Measurements from ENCODE around the gene DDX3X. TPM values are rescaled to one million over a fixed set of nuclear protein-coding genes. Genes with fewer than 3 reads are reported as not detected.

DDX3X gene
- total and polyA plus RNA-seq, 2 of the 13 experiments (the other 11 are each of a cell fraction or from before 2014, with no cell fraction given) = 53.5 to 239 TPM

DNA sequence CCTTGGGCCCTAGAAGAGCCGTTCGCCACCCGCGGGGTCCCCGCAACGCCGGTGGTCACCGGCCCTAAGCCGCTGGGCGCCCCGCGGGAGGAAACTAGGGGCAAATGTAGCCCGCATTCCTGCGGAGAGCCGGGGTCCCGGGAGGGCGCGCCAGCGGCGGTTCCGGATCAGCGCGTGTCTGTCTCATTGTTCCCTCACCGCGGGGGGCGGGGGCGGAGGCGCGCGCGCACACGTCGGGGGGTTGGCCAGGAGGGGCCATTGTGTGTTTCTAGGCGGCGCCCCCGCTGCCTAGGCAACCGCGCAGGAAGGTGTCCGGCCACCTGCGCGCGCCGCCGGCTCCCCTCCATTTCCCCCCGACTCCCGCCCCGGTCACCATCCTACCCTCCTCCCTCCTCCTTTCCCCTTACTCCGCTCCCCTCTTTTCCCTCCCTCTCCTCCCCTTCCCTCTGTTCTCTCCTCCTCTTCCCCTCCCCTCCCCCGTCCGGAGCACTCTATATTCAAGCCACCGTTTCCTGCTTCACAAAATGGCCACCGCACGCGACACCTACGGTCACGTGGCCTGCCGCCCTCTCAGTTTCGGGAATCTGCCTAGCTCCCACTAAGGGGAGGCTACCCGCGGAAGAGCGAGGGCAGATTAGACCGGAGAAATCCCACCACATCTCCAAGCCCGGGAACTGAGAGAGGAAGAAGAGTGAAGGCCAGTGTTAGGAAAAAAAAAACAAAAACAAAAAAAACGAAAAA is 789 bp upstream of the DDX3X start (continued):
- TF ChIP-seq, protein P1, sequence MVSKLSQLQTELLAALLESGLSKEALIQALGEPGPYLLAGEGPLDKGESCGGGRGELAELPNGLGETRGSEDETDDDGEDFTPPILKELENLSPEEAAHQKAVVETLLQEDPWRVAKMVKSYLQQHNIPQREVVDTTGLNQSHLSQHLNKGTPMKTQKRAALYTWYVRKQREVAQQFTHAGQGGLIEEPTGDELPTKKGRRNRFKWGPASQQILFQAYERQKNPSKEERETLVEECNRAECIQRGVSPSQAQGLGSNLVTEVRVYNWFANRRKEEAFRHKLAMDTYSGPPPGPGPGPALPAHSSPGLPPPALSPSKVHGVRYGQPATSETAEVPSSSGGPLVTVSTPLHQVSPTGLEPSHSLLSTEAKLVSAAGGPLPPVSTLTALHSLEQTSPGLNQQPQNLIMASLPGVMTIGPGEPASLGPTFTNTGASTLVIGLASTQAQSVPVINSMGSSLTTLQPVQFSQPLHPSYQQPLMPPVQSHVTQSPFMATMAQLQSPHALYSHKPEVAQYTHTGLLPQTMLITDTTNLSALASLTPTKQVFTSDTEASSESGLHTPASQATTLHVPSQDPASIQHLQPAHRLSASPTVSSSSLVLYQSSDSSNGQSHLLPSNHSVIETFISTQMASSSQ (IDR thresholded peaks at IDR 0.05; ENCODE audit: low read depth) = no peak
- TF ChIP-seq, protein P1 (CRISPR knock-in tag; IDR thresholded peaks at IDR 0.05; ENCODE audit: borderline replicate concordance) = no peak
- TF ChIP-seq ZNF337 (CRISPR knock-in tag; IDR thresholded peaks at IDR 0.05; ENCODE audit: borderline replicate concordance, low read depth) (peak; percentile 12; the same call in 1 of the 2 replicates), SRF (IDR thresholded peaks at IDR 0.05; ENCODE audit: low read depth, low read length) (no peak), ZKSCAN8 (CRISPR knock-in tag; IDR thresholded peaks at IDR 0.05; ENCODE audit: borderline replicate concordance) (no peak), HNF4G (IDR thresholded peaks at IDR 0.05; ENCODE audit: borderline replicate concordance, low read depth, low read length) (no peak), HNF4G (CRISPR knock-in tag; IDR thresholded peaks at IDR 0.05; ENCODE audit: borderline replicate concordance, low read depth) (no peak), ZSCAN29 (CRISPR knock-in tag; conservative IDR thresholded peaks at IDR 0.05) (no peak), TAF1 (CRISPR knock-in tag; IDR thresholded peaks at IDR 0.05) (peak; percentile 47; the same call in 1 of the 2 replicates), SP1 (IDR thresholded peaks at IDR 0.05) (no peak), SP1 (CRISPR knock-in tag; IDR thresholded peaks at IDR 0.05) (no peak), TOE1 (CRISPR knock-in tag; IDR thresholded peaks at IDR 0.05) (no peak), HOXA3 (CRISPR knock-in tag; IDR thresholded peaks at IDR 0.05) (peak; percentile 75), KAT7 (CRISPR knock-in tag; IDR thresholded peaks at IDR 0.05; ENCODE audit: borderline replicate concordance) (no peak), HMGA1 (CRISPR knock-in tag; conservative IDR thresholded peaks at IDR 0.05) (no peak)
- TF ChIP-seq, protein P2, sequence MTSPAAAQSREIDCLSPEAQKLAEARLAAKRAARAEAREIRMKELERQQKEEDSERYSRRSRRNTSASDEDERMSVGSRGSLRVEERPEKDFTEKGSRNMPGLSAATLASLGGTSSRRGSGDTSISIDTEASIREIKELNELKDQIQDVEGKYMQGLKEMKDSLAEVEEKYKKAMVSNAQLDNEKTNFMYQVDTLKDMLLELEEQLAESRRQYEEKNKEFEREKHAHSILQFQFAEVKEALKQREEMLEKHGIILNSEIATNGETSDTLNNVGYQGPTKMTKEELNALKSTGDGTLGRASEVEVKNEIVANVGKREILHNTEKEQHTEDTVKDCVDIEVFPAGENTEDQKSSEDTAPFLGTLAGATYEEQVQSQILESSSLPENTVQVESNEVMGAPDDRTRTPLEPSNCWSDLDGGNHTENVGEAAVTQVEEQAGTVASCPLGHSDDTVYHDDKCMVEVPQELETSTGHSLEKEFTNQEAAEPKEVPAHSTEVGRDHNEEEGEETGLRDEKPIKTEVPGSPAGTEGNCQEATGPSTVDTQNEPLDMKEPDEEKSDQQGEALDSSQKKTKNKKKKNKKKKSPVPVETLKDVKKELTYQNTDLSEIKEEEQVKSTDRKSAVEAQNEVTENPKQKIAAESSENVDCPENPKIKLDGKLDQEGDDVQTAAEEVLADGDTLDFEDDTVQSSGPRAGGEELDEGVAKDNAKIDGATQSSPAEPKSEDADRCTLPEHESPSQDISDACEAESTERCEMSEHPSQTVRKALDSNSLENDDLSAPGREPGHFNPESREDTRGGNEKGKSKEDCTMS (CRISPR knock-in tag; conservative IDR thresholded peaks at IDR 0.05) = no peak
- TF ChIP-seq, protein P3, sequence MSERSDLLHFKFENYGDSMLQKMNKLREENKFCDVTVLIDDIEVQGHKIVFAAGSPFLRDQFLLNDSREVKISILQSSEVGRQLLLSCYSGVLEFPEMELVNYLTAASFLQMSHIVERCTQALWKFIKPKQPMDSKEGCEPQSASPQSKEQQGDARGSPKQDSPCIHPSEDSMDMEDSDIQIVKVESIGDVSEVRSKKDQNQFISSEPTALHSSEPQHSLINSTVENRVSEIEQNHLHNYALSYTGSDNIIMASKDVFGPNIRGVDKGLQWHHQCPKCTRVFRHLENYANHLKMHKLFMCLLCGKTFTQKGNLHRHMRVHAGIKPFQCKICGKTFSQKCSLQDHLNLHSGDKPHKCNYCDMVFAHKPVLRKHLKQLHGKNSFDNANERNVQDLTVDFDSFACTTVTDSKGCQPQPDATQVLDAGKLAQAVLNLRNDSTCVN (CRISPR knock-in tag; IDR thresholded peaks at IDR 0.05; ENCODE audit: borderline replicate concordance) = no peak
- TF ChIP-seq, protein P4, sequence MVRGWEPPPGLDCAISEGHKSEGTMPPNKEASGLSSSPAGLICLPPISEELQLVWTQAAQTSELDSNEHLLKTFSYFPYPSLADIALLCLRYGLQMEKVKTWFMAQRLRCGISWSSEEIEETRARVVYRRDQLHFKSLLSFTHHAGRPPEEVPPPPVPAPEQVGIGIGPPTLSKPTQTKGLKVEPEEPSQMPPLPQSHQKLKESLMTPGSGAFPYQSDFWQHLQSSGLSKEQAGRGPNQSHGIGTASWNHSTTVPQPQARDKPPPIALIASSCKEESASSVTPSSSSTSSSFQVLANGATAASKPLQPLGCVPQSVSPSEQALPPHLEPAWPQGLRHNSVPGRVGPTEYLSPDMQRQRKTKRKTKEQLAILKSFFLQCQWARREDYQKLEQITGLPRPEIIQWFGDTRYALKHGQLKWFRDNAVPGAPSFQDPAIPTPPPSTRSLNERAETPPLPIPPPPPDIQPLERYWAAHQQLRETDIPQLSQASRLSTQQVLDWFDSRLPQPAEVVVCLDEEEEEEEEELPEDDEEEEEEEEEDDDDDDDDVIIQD (CRISPR knock-in tag; IDR thresholded peaks at IDR 0.05; ENCODE audit: low read depth) = no peak
- TF ChIP-seq, protein P5, sequence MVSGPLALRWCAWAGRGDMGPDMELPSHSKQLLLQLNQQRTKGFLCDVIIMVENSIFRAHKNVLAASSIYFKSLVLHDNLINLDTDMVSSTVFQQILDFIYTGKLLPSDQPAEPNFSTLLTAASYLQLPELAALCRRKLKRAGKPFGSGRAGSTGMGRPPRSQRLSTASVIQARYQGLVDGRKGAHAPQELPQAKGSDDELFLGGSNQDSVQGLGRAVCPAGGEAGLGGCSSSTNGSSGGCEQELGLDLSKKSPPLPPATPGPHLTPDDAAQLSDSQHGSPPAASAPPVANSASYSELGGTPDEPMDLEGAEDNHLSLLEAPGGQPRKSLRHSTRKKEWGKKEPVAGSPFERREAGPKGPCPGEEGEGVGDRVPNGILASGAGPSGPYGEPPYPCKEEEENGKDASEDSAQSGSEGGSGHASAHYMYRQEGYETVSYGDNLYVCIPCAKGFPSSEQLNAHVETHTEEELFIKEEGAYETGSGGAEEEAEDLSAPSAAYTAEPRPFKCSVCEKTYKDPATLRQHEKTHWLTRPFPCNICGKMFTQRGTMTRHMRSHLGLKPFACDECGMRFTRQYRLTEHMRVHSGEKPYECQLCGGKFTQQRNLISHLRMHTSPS (CRISPR knock-in tag; IDR thresholded peaks at IDR 0.05; ENCODE audit: low read depth) = no peak

All from HepG2 (cell line).